HCT116 (cell line): ENCODE measurements around the gene FGFBP1.

ENCODE experiments used
- EZH2phosphoT487 ChIP-seq: fragments of 200-600 bp; IDR thresholded peaks from 2 replicates; pipeline ENCODE4 v1.6.1; 2018; ENCODE audit warnings: antibody characterized with exemption, borderline replicate concordance
- JUND ChIP-seq: IDR thresholded peaks from 2 replicates; pipeline ENCODE4 v1.6.1; 2012
- MAX ChIP-seq: IDR thresholded peaks from 2 replicates; pipeline ENCODE4 v1.6.1; 2012
- POLR2A ChIP-seq: IDR thresholded peaks from 2 replicates; pipeline ENCODE4 v1.7.0; 2011; ENCODE audit warnings: borderline replicate concordance; ENCODE audit not compliant: insufficient read depth, insufficient read length; ENCODE audit errors: extremely low read depth
- RAD21 ChIP-seq: IDR thresholded peaks from 2 replicates; pipeline ENCODE4 v1.6.1; 2012; ENCODE audit warnings: low read depth, mild to moderate bottlenecking
- SIN3A ChIP-seq: IDR thresholded peaks from 2 replicates; pipeline ENCODE4 v1.6.1; 2012; ENCODE audit warnings: low read depth
- TCF7L2 ChIP-seq: IDR thresholded peaks from 2 replicates; pipeline ENCODE4 v1.7.0; 2011; ENCODE audit warnings: borderline replicate concordance, inconsistent platforms; ENCODE audit not compliant: insufficient read depth, insufficient read length; ENCODE audit errors: extremely low read depth
- YY1 ChIP-seq: IDR thresholded peaks from 2 replicates; pipeline ENCODE4 v1.6.1; 2011; ENCODE audit warnings: low read length, low read depth, moderate library complexity, mild to moderate bottlenecking; ENCODE audit not compliant: insufficient replicate concordance; ENCODE audit errors: extremely low read depth
- TF ChIP-seq, protein P1 (sequence below), 3 experiments: fragments of 200-600 bp in 1 of 3; sonication (generic) in 1 of 3; IDR thresholded peaks in 2 of 3; conservative IDR thresholded peaks in 1 of 3; 2 replicates each; pipeline ENCODE4 v1.5.1; 2012 to 2017; ENCODE audit warnings: low read depth in 2 of 3, low read length in 2 of 3, antibody characterized with exemption in 1 of 3, borderline replicate concordance in 1 of 3, control low read depth in 1 of 3, mild to moderate bottlenecking in 1 of 3, mixed read lengths in 1 of 3, mixed run types in 1 of 3, moderate library complexity in 1 of 3; ENCODE audit not compliant: insufficient read depth in 1 of 3
- TF ChIP-seq, protein P2 (sequence below): IDR thresholded peaks from 2 replicates; pipeline ENCODE4 v1.6.1; 2011; ENCODE audit warnings: mild to moderate bottlenecking, low read length, moderate library complexity; ENCODE audit not compliant: insufficient replicate concordance; ENCODE audit errors: extremely low read depth

DNA sequence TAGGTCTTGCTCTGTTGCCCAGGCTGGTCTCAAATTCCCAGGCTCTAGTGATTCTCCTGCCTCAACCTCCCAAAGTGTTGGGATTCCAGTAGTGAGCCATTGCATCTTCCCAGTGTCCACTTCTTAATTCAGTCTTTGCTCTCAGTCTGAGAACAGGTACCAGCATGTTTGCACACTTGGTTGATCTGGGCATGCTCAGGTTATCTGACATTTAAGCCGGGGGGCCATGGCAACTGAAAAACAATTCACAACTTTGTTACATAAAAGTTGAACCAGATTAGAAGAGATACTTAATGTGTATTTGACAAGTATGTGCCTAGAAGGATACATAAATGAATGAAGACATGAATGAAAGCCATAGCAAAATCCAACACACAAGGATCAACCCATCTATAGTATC, 39.0 kb downstream of the FGFBP1 start:
- TF ChIP-seq, protein P1, sequence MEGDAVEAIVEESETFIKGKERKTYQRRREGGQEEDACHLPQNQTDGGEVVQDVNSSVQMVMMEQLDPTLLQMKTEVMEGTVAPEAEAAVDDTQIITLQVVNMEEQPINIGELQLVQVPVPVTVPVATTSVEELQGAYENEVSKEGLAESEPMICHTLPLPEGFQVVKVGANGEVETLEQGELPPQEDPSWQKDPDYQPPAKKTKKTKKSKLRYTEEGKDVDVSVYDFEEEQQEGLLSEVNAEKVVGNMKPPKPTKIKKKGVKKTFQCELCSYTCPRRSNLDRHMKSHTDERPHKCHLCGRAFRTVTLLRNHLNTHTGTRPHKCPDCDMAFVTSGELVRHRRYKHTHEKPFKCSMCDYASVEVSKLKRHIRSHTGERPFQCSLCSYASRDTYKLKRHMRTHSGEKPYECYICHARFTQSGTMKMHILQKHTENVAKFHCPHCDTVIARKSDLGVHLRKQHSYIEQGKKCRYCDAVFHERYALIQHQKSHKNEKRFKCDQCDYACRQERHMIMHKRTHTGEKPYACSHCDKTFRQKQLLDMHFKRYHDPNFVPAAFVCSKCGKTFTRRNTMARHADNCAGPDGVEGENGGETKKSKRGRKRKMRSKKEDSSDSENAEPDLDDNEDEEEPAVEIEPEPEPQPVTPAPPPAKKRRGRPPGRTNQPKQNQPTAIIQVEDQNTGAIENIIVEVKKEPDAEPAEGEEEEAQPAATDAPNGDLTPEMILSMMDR (IDR thresholded peaks at IDR 0.05 in 2 of 3, conservative IDR thresholded peaks at IDR 0.05 in 1 of 3; ENCODE audit: borderline replicate concordance in 1 of 3, insufficient read depth in 1 of 3, low read depth in 2 of 3, low read length in 2 of 3), result no peak
- TF ChIP-seq YY1 (no peak), JUND (no peak), RAD21 (no peak), SIN3A (no peak), POLR2A (no peak), TCF7L2 (no peak), EZH2phosphoT487 (no peak), MAX (no peak)
- TF ChIP-seq, protein P2, sequence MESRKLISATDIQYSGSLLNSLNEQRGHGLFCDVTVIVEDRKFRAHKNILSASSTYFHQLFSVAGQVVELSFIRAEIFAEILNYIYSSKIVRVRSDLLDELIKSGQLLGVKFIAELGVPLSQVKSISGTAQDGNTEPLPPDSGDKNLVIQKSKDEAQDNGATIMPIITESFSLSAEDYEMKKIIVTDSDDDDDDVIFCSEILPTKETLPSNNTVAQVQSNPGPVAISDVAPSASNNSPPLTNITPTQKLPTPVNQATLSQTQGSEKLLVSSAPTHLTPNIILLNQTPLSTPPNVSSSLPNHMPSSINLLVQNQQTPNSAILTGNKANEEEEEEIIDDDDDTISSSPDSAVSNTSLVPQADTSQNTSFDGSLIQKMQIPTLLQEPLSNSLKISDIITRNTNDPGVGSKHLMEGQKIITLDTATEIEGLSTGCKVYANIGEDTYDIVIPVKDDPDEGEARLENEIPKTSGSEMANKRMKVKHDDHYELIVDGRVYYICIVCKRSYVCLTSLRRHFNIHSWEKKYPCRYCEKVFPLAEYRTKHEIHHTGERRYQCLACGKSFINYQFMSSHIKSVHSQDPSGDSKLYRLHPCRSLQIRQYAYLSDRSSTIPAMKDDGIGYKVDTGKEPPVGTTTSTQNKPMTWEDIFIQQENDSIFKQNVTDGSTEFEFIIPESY, result no peak
